Hepatocyte (in vitro differentiated cells): ENCODE measurements around the gene TMEM114. TPM values are rescaled to one million over a fixed set of nuclear protein-coding genes. Genes with fewer than 3 reads are reported as not detected.

Source experiments
- DNase-seq: peaks from one replicate; pipeline ENCODE4 v3.0.0-alpha.2; 2016; ENCODE audit warnings: low spot score
- H2AFZ ChIP-seq: fragments of 200-600 bp; sonication (generic); 2 replicates; pipeline ENCODE4 v1.6.0; 2016; ENCODE audit warnings: antibody characterized with exemption, mild to moderate bottlenecking
- H3K27ac ChIP-seq: fragments of 200-600 bp; sonication (generic); 2 replicates; pipeline ENCODE4 v1.5.1; 2016; ENCODE audit warnings: mild to moderate bottlenecking
- H3K27me3 ChIP-seq: fragments of 200-600 bp; sonication (generic); 2 replicates; pipeline ENCODE4 v1.6.1; 2016
- H3K36me3 ChIP-seq: fragments of 200-600 bp; sonication (generic); replicated peaks from 2 replicates; pipeline ENCODE4 v1.5.1; 2016; ENCODE audit warnings: low read depth; ENCODE audit not compliant: insufficient read depth
- H3K4me1 ChIP-seq: fragments of 200-600 bp; sonication (generic); 2 replicates; pipeline ENCODE4 v1.5.1; 2016; ENCODE audit warnings: mild to moderate bottlenecking, moderate library complexity; ENCODE audit not compliant: insufficient read depth
- H3K4me2 ChIP-seq: fragments of 200-600 bp; sonication (generic); 2 replicates; pipeline ENCODE4 v1.6.0; 2016
- H3K4me3 ChIP-seq: fragments of 200-600 bp; sonication (generic); 2 replicates; pipeline ENCODE4 v1.5.1; 2016; ENCODE audit warnings: mild to moderate bottlenecking
- H3K79me2 ChIP-seq: fragments of 200-600 bp; sonication (generic); 2 replicates; pipeline ENCODE4 v1.6.0; 2017; ENCODE audit warnings: mild to moderate bottlenecking
- H3K9me2 ChIP-seq: fragments of 200-600 bp; sonication (generic); replicated peaks from 2 replicates; pipeline ENCODE4 v1.6.0; 2017; ENCODE audit warnings: mild to moderate bottlenecking; ENCODE audit not compliant: insufficient read depth
- H3K9me3 ChIP-seq: fragments of 200-600 bp; sonication (generic); 2 replicates; pipeline ENCODE4 v1.5.1; 2016; ENCODE audit warnings: low read depth, mild to moderate bottlenecking
- H4K20me1 ChIP-seq: fragments of 200-600 bp; sonication (generic); 2 replicates; pipeline ENCODE4 v1.6.0; 2016; ENCODE audit warnings: mild to moderate bottlenecking; ENCODE audit not compliant: insufficient read depth, poor library complexity, severe bottlenecking
- CTCF ChIP-seq: fragments of 200-600 bp; sonication (generic); IDR thresholded peaks from 2 replicates; pipeline ENCODE4 v1.5.1; 2016; ENCODE audit warnings: antibody characterized with exemption, mild to moderate bottlenecking; ENCODE audit not compliant: poor library complexity
- EZH2 ChIP-seq: fragments of 200-600 bp; sonication (generic); IDR thresholded peaks from 2 replicates; pipeline ENCODE4 v1.6.1; 2016; ENCODE audit warnings: antibody characterized with exemption, mild to moderate bottlenecking, borderline replicate concordance
- EZH2phosphoT487 ChIP-seq: fragments of 200-600 bp; sonication (generic); IDR thresholded peaks from one replicate; pipeline ENCODE4 v1.6.1; 2018; ENCODE audit warnings: antibody characterized with exemption, mild to moderate bottlenecking, low read depth, moderate library complexity; ENCODE audit not compliant: unreplicated experiment, severe bottlenecking
- WGBS: methylation state at CpG from one replicate; pipeline ENCODE4 v1.1.6; 2016; ENCODE audit warnings: low lambda C conversion rate; ENCODE audit errors: missing lambda C conversion rate; 5-methylcytosine and 5-hydroxymethylcytosine counted together
- polyA plus RNA-seq: library from polyadenylated mRNA; unstranded; fragments of >200 nt; fragmentation: Nextera tagmentation; extraction: Ambion mirVana; gene quantifications from 2 replicates; pipeline ENCODE4 v1.2.1, GENCODE V29; 2016
- total RNA-seq: library from RNA; depleted of rRNA; stranded (reverse); fragments of >200 nt; gene quantifications from 2 replicates; pipeline ENCODE4 v1.2.3, GENCODE V29; 2014

TMEM114 gene
- total and polyA plus RNA-seq, 2 experiments from 2014 or later = not detected

DNA sequence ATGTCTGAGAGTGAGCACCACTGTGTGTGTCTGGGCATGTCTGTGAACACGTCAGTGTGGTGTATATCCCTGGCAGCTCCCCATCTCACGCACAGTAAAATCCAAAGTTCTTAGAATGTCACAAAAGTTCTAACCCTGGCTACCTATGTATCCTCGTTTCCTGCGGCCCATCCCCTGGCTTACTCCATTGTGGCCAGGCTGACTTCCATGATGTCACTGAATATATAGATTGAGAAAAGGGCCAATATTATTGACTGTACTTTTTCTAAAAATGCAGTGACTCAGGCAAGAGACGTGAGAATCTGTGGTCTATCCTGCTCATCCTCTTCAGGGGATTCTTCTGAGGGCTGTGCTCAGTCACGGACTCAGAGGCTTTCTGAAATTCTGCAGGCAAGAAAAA is 30.2 kb upstream of the TMEM114 start:
- Histone ChIP-seq H3K27me3 (no peaks in the 10 kb centered on the region), H3K4me2 (no peak overlapping the region), H3K4me1 (peaks cover 4% of the 10 kb centered on the region), H3K4me3 (no peak overlapping the region), H3K79me2 (peaks cover 38% of the 10 kb centered on the region), H3K36me3 (no peaks in the 10 kb centered on the region), H2AFZ (no peak overlapping the region), H3K27ac (no peak overlapping the region), H4K20me1 (peaks cover 6% of the 10 kb centered on the region), H3K9me2 (no peaks in the 10 kb centered on the region), H3K9me3 (no peaks in the 10 kb centered on the region)
- DNase-seq = no peak
- WGBS = 79% methylated on average over 6 of the region's 6 CpGs
- TF ChIP-seq EZH2phosphoT487 = no peak
- no peak for TF ChIP-seq EZH2
- TF ChIP-seq CTCF = no peak

DNA sequence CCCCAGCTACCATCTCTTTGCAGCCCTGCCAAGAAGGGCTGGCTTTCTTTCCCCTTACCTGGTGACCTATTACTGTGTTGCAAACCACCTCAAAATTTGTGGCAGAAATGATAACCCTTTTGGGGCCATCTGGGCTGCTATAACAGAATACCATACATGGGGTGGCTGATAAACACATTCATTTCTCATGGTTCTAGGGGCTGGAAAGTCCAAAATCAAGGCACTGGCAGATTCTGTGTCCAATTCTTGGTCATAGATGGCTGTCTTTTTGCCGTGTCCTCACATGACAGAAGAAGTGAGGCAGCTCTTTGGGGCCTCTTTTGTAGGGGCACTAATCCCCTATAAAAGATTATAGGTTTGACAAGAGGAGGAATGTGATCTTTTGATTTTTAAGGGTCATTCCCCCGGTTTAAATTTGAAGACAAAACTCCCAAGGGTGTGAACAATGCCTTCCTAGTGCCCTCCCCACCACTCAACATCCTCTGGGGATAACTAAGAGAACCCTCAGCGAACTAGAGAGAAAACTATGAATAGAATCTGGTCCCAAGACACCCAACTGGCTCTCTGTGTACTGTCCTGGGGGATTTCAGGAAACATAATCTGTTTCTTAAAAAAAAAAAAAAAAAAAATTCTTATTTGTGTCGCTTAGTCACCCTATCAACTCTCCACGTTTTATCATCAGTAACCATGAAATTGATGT is 29.5 kb upstream of the TMEM114 start:
- H3K4me2 ChIP-seq = no peak overlapping the region
- WGBS = 67% methylated on average over 5 of the region's 5 CpGs

DNA sequence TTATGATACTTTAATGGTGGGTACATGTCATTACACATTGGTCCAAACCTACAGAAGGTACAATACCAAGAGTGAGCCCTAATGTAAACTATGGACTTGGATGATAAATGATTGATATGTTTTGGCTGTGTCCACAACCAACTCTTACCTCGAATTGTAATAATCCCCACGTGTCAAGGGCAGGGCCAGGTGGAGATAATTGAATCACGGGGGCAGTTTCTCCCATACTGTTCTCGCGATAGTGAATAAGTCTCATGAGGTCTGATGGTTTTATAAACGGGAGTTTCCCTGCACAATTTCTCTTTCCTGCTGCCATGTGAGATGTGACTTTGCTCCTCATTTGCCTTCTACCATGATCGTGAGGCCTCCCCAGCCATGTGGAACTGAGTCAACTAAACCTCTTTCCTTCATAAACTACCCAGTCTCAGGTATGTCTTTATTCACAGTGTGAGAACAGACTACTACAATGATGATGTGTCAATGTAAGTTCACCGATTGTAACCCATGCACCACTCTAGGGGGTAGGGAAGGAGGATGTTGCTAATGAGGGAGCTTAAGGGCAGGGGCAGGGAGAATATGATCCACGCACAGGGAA is 24.2 kb upstream of the TMEM114 start:
- H2AFZ ChIP-seq = no peak overlapping the region
- no peaks in the 10 kb centered on the region for H4K20me1 ChIP-seq
- no peaks in the 10 kb centered on the region for H3K4me1 ChIP-seq
- DNase-seq = no peak
- H3K4me2 ChIP-seq = no peak overlapping the region
- no peak overlapping the region for H3K4me3 ChIP-seq
- H3K36me3 ChIP-seq = no peaks in the 10 kb centered on the region
- WGBS = 59% methylated on average over 9 of the region's 9 CpGs
- no peaks in the 10 kb centered on the region for H3K9me2 ChIP-seq
- H3K27ac ChIP-seq = no peak overlapping the region
- no peaks in the 10 kb centered on the region for H3K27me3 ChIP-seq
- H3K79me2 ChIP-seq = no peaks in the 10 kb centered on the region
- no peaks in the 10 kb centered on the region for H3K9me3 ChIP-seq
- no peak for TF ChIP-seq EZH2phosphoT487
- TF ChIP-seq EZH2 = no peak
- no peak for TF ChIP-seq CTCF

More for the DNA sequence above, 29.5 kb upstream of the TMEM114 start:
- peaks cover 3% of the 10 kb centered on the region for H4K20me1 ChIP-seq
- H3K4me1 ChIP-seq = peaks cover 4% of the 10 kb centered on the region
- TF ChIP-seq EZH2phosphoT487 (no peak), CTCF (no peak), EZH2 (no peak)
- no peaks in the 10 kb centered on the region for H3K9me2 ChIP-seq
- peaks cover 31% of the 10 kb centered on the region for H3K79me2 ChIP-seq
- H3K27me3 ChIP-seq = no peaks in the 10 kb centered on the region
- no peak overlapping the region for H2AFZ ChIP-seq
- no peak overlapping the region for H3K27ac ChIP-seq
- H3K4me3 ChIP-seq = no peak overlapping the region
- H3K9me3 ChIP-seq = no peaks in the 10 kb centered on the region
- no peaks in the 10 kb centered on the region for H3K36me3 ChIP-seq
- DNase-seq = no peak
